Measurements from ENCODE around the gene CHST8. TPM values are rescaled to one million over a fixed set of nuclear protein-coding genes. Genes with fewer than 3 reads are reported as not detected.

CHST8 gene
- total and polyA plus RNA-seq, 8 donors, result 0.23 to 25.5 TPM; not detected in 6

GRCh38 chr19:33722456-33723239, 100.9 kb downstream of the CHST8 start:
- Histone ChIP-seq H3K9me3 (no peaks in the 10 kb centered on the region), H3K4me1 (no peaks in the 10 kb centered on the region), H3K4me3 (no peak overlapping the region), H3K27me3 (peaks cover 0 to 70% (median 7%) of the 10 kb centered on the region in 3 donors), H3K36me3 (no peaks in the 10 kb centered on the region), H3K27ac (no peak overlapping the region)
- no peak for TF ChIP-seq POLR2A (IDR thresholded peaks at IDR 0.05)
- no peak for TF ChIP-seq POLR2AphosphoS5 (IDR thresholded peaks at IDR 0.05)
- no peak for TF ChIP-seq CTCF (IDR thresholded peaks at IDR 0.05)
- TF ChIP-seq EP300 (IDR thresholded peaks at IDR 0.05), result no peak
- WGBS, 5 donors, result 24 to 36% (median 32%) methylated on average over 11 of the region's 11 CpGs
- intact Hi-C loops (cut with DNase I; ENCODE audit: low total_unique reads), result no loop called here
- peak in 1 of 2 donors; percentile 9 for DNase-seq

- intact Hi-C loops (cut with DNase I; ENCODE audit: low total_unique reads), result no loop called here
- Histone ChIP-seq H3K9me3 (peaks cover 0 to under 1% (median 0%) of the 10 kb centered on the region in 4 donors), H3K36me3 (no peaks in the 10 kb centered on the region), H3K27me3 (peaks cover 0 to 74% (median 7%) of the 10 kb centered on the region in 3 donors), H3K27ac (no peak overlapping the region), H3K4me1 (no peaks in the 10 kb centered on the region), H3K4me3 (no peak overlapping the region)
- no peak for DNase-seq
- TF ChIP-seq POLR2A (IDR thresholded peaks at IDR 0.05) (no peak), EP300 (IDR thresholded peaks at IDR 0.05) (no peak), POLR2AphosphoS5 (IDR thresholded peaks at IDR 0.05) (no peak), CTCF (IDR thresholded peaks at IDR 0.05) (no peak)
- WGBS, 5 donors, result 58 to 74% (median 62%) methylated on average over 3 of the region's 3 CpGs
These were observed 101.8 kb downstream of the CHST8 start for GRCh38 chr19:33723512-33723911.

- Histone ChIP-seq H3K4me1 (no peaks in the 10 kb centered on the region), H3K4me3 (no peak overlapping the region), H3K36me3 (no peaks in the 10 kb centered on the region), H3K27ac (no peak overlapping the region), H3K27me3 (peaks cover 0 to 73% (median 5%) of the 10 kb centered on the region in 3 donors), H3K9me3 (peaks cover 0 to 7% (median 0%) of the 10 kb centered on the region in 4 donors)
- no peak for TF ChIP-seq POLR2AphosphoS5 (IDR thresholded peaks at IDR 0.05)
- no peak for TF ChIP-seq POLR2A (IDR thresholded peaks at IDR 0.05)
- TF ChIP-seq CTCF (IDR thresholded peaks at IDR 0.05), result no peak
- no peak for TF ChIP-seq EP300 (IDR thresholded peaks at IDR 0.05)
- intact Hi-C loops (cut with DNase I; ENCODE audit: low total_unique reads), result no loop called here
- DNase-seq, result peak in 1 of 2 donors; percentile 14
- WGBS, 5 donors, result 74 to 80% (median 78%) methylated on average over 12 to 15 of the region's 15 CpGs
These were observed 102.4 kb downstream of the CHST8 start for GRCh38 chr19:33724021-33724720.

GRCh38 chr19:33724721-33725060, 102.9 kb downstream of the CHST8 start:
- intact Hi-C loops (cut with DNase I; ENCODE audit: low total_unique reads), result no loop called here
- Histone ChIP-seq H3K27ac (no peak overlapping the region), H3K9me3 (peaks cover 0 to 12% (median 0%) of the 10 kb centered on the region in 4 donors), H3K27me3 (peaks cover 0 to 71% (median under 1%) of the 10 kb centered on the region in 3 donors), H3K4me3 (no peak overlapping the region), H3K4me1 (no peaks in the 10 kb centered on the region), H3K36me3 (no peaks in the 10 kb centered on the region)
- 57 to 89% (median 66%) methylated on average over 3 to 7 of the region's 7 CpGs for WGBS, 5 donors
- no peak for DNase-seq
- TF ChIP-seq CTCF (IDR thresholded peaks at IDR 0.05) (no peak), POLR2AphosphoS5 (IDR thresholded peaks at IDR 0.05) (no peak), EP300 (IDR thresholded peaks at IDR 0.05) (no peak), POLR2A (IDR thresholded peaks at IDR 0.05) (no peak)
